ENCODE data around the gene ACSL3. TPM values are rescaled to one million over a fixed set of nuclear protein-coding genes. Genes with fewer than 3 reads are reported as not detected.

Gene ACSL3
- total RNA-seq, 2 donors from 2014 or later: 77.1 to 124 TPM

GRCh38 chr2:222851956-222852617 is 8.7 kb upstream of the ACSL3 start:
- Histone ChIP-seq H3K36me3 (no peaks in the 10 kb centered on the region), H3K9me3 (no peaks in the 10 kb centered on the region), H3K27me3 (replicated peaks; ENCODE audit: insufficient read depth) (no peaks in the 10 kb centered on the region), H3K4me3 (no peak overlapping the region), H3K4me1 (replicated peaks) (no peaks in the 10 kb centered on the region), H3K27ac (no peak overlapping the region)
- no peak for DNase-seq (ENCODE audit: low spot score)
- no peak for TF ChIP-seq POLR2A (IDR thresholded peaks at IDR 0.05)
- no peak for TF ChIP-seq CTCF (IDR thresholded peaks at IDR 0.05)
- TF ChIP-seq POLR2AphosphoS5 (IDR thresholded peaks at IDR 0.05): no peak
- intact Hi-C loops (cut with DNase I): no loop called here
- WGBS: 86% methylated on average over 3 of the region's 3 CpGs

GRCh38 chr2:222854773-222855700 is 5.8 kb upstream of the ACSL3 start:
- Histone ChIP-seq H3K4me1 (replicated peaks) (no peaks in the 10 kb centered on the region), H3K4me3 (no peak overlapping the region), H3K9me3 (no peaks in the 10 kb centered on the region), H3K27me3 (replicated peaks; ENCODE audit: insufficient read depth) (no peaks in the 10 kb centered on the region), H3K27ac (no peak overlapping the region), H3K36me3 (no peaks in the 10 kb centered on the region)
- intact Hi-C loops (cut with DNase I): no loop called here
- WGBS: 97% methylated on average over 11 of the region's 11 CpGs
- no peak for TF ChIP-seq CTCF (IDR thresholded peaks at IDR 0.05)
- no peak for TF ChIP-seq POLR2A (IDR thresholded peaks at IDR 0.05)
- TF ChIP-seq POLR2AphosphoS5 (IDR thresholded peaks at IDR 0.05): no peak
- no peak for DNase-seq (ENCODE audit: low spot score)

GRCh38 chr2:222859786-222860612 is 837 bp upstream of the ACSL3 start:
- Histone ChIP-seq H3K27me3 (replicated peaks; ENCODE audit: insufficient read depth) (no peaks in the 10 kb centered on the region), H3K4me3 (peak overlapping the region; percentile 96 to 99), H3K9me3 (no peaks in the 10 kb centered on the region), H3K36me3 (no peaks in the 10 kb centered on the region), H3K27ac (peak overlapping the region; percentile 80 to 92), H3K4me1 (replicated peaks) (no peaks in the 10 kb centered on the region)
- WGBS: 18% methylated on average over 10 of the region's 10 CpGs
- intact Hi-C loops (cut with DNase I): no loop called here
- peak; percentile 54 for DNase-seq (ENCODE audit: low spot score)
- TF ChIP-seq POLR2A (IDR thresholded peaks at IDR 0.05) (no peak), POLR2AphosphoS5 (IDR thresholded peaks at IDR 0.05) (peak; percentile 41), CTCF (IDR thresholded peaks at IDR 0.05) (no peak)

- TF ChIP-seq POLR2A (IDR thresholded peaks at IDR 0.05): no peak
- no peak for TF ChIP-seq POLR2AphosphoS5 (IDR thresholded peaks at IDR 0.05)
- no peak for TF ChIP-seq CTCF (IDR thresholded peaks at IDR 0.05)
- DNase-seq (ENCODE audit: low spot score): no peak
- H3K4me3 ChIP-seq: peak overlapping the region; percentile 96 to 99
- H3K36me3 ChIP-seq: no peaks in the 10 kb centered on the region
- under 1% methylated on average over 38 of the region's 42 CpGs for WGBS
- H3K9me3 ChIP-seq: no peaks in the 10 kb centered on the region
- H3K27me3 ChIP-seq (replicated peaks; ENCODE audit: insufficient read depth): no peaks in the 10 kb centered on the region
- intact Hi-C loops (cut with DNase I): loop anchor here (1.0 kb wide), 1 partner anchor 153 kb away; no protein-coding TSS in a partner anchor
- peaks cover 2% of the 10 kb centered on the region for H3K4me1 ChIP-seq (replicated peaks)
- peak overlapping the region; percentile 80 to 92 for H3K27ac ChIP-seq
These were observed 722 bp downstream of the ACSL3 start for GRCh38 chr2:222861411-222862105.

Data from prostate gland (tissue), 2 donors.